ENCODE results near the gene ZNF771.
A peak's percentile ranks its signal among the peaks of the same experiment; 100 is the strongest.

DNA sequence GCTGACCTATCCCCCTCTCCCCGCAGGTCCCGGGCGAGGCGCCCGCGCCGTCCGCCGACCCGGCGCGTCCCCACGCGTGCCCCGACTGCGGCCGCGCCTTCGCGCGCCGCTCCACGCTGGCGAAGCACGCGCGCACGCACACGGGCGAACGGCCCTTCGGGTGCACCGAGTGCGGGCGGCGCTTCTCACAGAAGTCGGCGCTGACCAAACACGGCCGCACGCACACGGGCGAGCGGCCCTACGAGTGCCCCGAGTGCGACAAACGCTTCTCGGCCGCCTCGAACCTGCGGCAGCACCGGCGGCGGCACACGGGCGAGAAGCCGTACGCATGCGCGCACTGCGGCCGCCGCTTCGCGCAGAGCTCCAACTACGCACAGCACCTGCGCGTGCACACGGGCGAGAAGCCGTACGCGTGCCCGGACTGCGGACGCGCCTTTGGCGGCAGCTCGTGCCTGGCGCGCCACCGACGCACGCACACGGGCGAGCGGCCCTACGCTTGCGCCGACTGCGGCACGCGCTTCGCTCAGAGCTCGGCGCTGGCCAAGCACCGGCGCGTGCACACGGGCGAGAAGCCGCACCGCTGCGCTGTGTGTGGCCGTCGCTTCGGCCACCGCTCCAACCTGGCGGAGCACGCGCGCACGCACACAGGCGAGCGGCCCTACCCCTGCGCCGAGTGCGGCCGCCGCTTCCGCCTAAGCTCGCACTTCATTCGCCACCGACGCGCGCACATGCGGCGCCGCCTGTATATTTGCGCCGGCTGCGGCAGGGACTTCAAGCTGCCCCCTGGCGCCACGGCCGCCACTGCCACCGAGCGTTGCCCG is 10.3 kb downstream of the ZNF771 start:
- TF ChIP-seq, protein P1, sequence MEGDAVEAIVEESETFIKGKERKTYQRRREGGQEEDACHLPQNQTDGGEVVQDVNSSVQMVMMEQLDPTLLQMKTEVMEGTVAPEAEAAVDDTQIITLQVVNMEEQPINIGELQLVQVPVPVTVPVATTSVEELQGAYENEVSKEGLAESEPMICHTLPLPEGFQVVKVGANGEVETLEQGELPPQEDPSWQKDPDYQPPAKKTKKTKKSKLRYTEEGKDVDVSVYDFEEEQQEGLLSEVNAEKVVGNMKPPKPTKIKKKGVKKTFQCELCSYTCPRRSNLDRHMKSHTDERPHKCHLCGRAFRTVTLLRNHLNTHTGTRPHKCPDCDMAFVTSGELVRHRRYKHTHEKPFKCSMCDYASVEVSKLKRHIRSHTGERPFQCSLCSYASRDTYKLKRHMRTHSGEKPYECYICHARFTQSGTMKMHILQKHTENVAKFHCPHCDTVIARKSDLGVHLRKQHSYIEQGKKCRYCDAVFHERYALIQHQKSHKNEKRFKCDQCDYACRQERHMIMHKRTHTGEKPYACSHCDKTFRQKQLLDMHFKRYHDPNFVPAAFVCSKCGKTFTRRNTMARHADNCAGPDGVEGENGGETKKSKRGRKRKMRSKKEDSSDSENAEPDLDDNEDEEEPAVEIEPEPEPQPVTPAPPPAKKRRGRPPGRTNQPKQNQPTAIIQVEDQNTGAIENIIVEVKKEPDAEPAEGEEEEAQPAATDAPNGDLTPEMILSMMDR (IDR thresholded peaks at IDR 0.05): peak; percentile 53
- no peak for TF ChIP-seq ZFX (IDR thresholded peaks at IDR 0.05; ENCODE audit: borderline replicate concordance)
